Sigmoid colon (tissue), 7 donors: ENCODE measurements around the gene UBE2E2. TPM values are rescaled to one million over a fixed set of nuclear protein-coding genes. Genes with fewer than 3 reads are reported as not detected.

Source experiments
- DNase-seq: peaks from one replicate; pipeline ENCODE4 v3.0.0-alpha.2; 2019
- H3K27ac ChIP-seq, 4 donors: fragments of 200-600 bp; sonication (generic); one replicate each; pipeline ENCODE4 v1.5.1; 2016 to 2019; ENCODE audit warnings: mild to moderate bottlenecking in 1 of 4
- H3K27me3 ChIP-seq, 3 donors: fragments of 200-600 bp; sonication (generic); one replicate each; pipeline ENCODE4 v1.5.1; 2019; ENCODE audit warnings: mild to moderate bottlenecking in 1 of 3
- H3K36me3 ChIP-seq, 4 donors: fragments of 200-600 bp; sonication (generic); one replicate each; pipeline ENCODE4 v1.5.1; 2016 to 2019
- H3K4me1 ChIP-seq, 4 donors: fragments of 200-600 bp; sonication (generic); one replicate each; pipeline ENCODE4 v1.5.1; 2017 to 2019
- H3K4me3 ChIP-seq, 4 donors: fragments of 200-600 bp; sonication (generic); one replicate each; pipeline ENCODE4 v1.5.1; 2017 to 2019; ENCODE audit warnings: mild to moderate bottlenecking in 2 of 4, moderate library complexity in 1 of 4
- H3K9me3 ChIP-seq, 4 donors: fragments of 200-600 bp in 3 of 4; sonication (generic) in 3 of 4; one replicate each; pipeline versions ENCODE4 v1.5.1 to v1.6.1; 2013 to 2019
- EP300 ChIP-seq, 4 donors: sonication (generic); formaldehyde crosslinking; IDR thresholded peaks; one replicate each; pipeline ENCODE4 v1.6.1; 2017; ENCODE audit warnings: antibody characterized with exemption in 4 of 4
- POLR2A ChIP-seq, 2 donors: fragments of 450-650 bp; IDR thresholded peaks; one replicate each; pipeline ENCODE4 v1.6.1; 2016; ENCODE audit warnings: antibody characterized with exemption in 2 of 2, mild to moderate bottlenecking in 2 of 2, moderate library complexity in 2 of 2
- POLR2AphosphoS5 ChIP-seq, 4 donors: sonication (generic); formaldehyde crosslinking; IDR thresholded peaks; one replicate each; pipeline ENCODE4 v1.6.1; 2017; ENCODE audit warnings: antibody characterized with exemption in 4 of 4
- WGBS, 2 donors: extraction: QIAGEN DNeasy Blood & Tissue Kit; methylation state at CpG; one replicate each; pipeline ENCODE4 v1.1.7; 2013; 5-methylcytosine and 5-hydroxymethylcytosine counted together
- intact Hi-C: fragments of 100-400 bp; cut with DNase I; formaldehyde crosslinking; loops from one replicate; pipeline ENCODE4 v1.15.1; 2023
- polyA plus RNA-seq, 3 donors: library from polyadenylated mRNA; stranded (reverse); fragments of 200-250 nt; gene quantifications; one replicate each; pipeline ENCODE4 v1.2.3, GENCODE V29; 2013
- total RNA-seq, 4 donors: library from RNA; depleted of rRNA; stranded (reverse); fragments of >200 nt; gene quantifications; one replicate each; pipeline ENCODE4 v1.1.0, GENCODE V29; 2016
- TF ChIP-seq, protein P1 (sequence below), 4 experiments: fragments of 450-650 bp in 3 of 4; fragments of 200-600 bp in 1 of 4; IDR thresholded peaks; one replicate each; pipeline ENCODE4 v1.5.1; 2016 to 2019; ENCODE audit warnings: antibody characterized with exemption in 4 of 4, mild to moderate bottlenecking in 3 of 4, moderate library complexity in 2 of 4
- donor health status: healthy with polysubstance abuse.
- donor health status: Bipolar disorder and iron deficiency.
- donor health status: healthy.

UBE2E2 gene
- total and polyA plus RNA-seq, 7 donors, result 3.7 to 135 (median 34.6) TPM

DNA sequence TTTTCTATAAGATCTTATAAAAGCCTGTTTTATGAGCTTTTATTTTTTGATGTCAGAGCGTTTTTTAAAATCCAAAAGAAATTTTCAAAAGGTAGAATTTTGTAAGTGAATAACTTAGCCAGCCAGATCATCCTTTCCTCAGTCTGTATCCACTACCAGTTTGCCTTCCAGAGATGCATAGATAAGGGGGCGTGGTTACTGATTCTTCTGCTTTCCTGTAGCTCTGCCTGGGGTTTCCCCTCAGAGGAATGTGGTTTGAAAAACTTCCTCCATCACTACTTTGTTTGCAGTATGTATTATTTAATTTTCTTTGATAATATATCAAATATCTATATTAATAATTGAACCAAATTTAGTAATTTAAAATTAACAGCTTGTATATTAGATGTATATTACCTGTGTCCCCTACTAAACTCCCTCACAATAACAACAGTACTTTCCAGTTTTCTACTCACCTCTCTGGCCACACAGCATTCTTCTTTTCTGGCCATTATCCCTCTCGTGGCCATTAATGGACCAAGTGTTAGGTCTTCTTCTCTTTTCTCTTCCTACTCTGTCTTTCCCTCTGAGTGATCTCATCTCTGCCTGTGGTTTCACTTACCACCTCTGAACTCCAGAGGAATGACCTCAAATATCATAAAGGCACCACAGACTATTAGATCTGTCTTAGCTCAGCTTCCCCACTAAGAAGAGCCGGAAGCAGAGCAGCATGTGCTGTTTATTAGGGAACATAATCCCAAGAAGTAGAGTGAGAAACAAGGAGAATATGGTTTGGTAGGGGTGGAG, 239.7 kb downstream of the UBE2E2 start:
- Histone ChIP-seq H3K27ac (no peak overlapping the region), H3K27me3 (no peaks in the 10 kb centered on the region), H3K4me1 (peaks cover 0 to 5% (median 0%) of the 10 kb centered on the region in 4 donors), H3K4me3 (no peak overlapping the region), H3K9me3 (no peaks in the 10 kb centered on the region), H3K36me3 (no peaks in the 10 kb centered on the region)
- no peak for DNase-seq
- TF ChIP-seq POLR2AphosphoS5 (IDR thresholded peaks at IDR 0.05) (no peak), EP300 (IDR thresholded peaks at IDR 0.05) (no peak), POLR2A (IDR thresholded peaks at IDR 0.05) (no peak)
- TF ChIP-seq, protein P1, sequence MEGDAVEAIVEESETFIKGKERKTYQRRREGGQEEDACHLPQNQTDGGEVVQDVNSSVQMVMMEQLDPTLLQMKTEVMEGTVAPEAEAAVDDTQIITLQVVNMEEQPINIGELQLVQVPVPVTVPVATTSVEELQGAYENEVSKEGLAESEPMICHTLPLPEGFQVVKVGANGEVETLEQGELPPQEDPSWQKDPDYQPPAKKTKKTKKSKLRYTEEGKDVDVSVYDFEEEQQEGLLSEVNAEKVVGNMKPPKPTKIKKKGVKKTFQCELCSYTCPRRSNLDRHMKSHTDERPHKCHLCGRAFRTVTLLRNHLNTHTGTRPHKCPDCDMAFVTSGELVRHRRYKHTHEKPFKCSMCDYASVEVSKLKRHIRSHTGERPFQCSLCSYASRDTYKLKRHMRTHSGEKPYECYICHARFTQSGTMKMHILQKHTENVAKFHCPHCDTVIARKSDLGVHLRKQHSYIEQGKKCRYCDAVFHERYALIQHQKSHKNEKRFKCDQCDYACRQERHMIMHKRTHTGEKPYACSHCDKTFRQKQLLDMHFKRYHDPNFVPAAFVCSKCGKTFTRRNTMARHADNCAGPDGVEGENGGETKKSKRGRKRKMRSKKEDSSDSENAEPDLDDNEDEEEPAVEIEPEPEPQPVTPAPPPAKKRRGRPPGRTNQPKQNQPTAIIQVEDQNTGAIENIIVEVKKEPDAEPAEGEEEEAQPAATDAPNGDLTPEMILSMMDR (IDR thresholded peaks at IDR 0.05), result no peak
- 50 to 60% methylated on average over 4 of the region's 4 CpGs for WGBS, 2 donors
- intact Hi-C loops, result no loop called here

DNA sequence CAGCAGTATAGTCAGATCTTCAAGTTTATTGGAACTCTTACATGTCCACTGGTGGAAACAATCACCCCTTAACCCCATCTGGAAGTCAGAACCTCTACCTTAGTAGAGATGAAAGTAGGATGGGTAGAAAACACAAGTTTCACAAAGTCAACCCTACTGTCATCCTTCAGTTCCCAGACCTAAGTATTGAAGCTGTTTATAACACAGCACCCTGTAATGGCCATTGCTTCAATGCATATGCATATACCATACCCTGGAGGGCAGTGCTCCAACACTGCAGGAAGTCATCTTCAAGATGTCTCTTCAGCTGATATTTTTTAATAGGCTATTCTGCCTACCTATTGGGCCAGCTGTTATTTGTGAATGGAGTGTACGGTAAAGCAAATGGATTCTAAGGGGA, 241.3 kb downstream of the UBE2E2 start:
- WGBS, 2 donors, result 95 to 96% methylated on average over 1 of the region's 1 CpG
- DNase-seq, result no peak
- Histone ChIP-seq H3K27me3 (no peaks in the 10 kb centered on the region), H3K9me3 (no peaks in the 10 kb centered on the region), H3K4me1 (peaks cover 0 to 5% (median 0%) of the 10 kb centered on the region in 4 donors), H3K36me3 (no peaks in the 10 kb centered on the region), H3K27ac (no peak overlapping the region), H3K4me3 (no peak overlapping the region)
- intact Hi-C loops, result no loop called here
- TF ChIP-seq, protein P1 (IDR thresholded peaks at IDR 0.05), result no peak
- no peak for TF ChIP-seq POLR2AphosphoS5 (IDR thresholded peaks at IDR 0.05)
- no peak for TF ChIP-seq POLR2A (IDR thresholded peaks at IDR 0.05)
- TF ChIP-seq EP300 (IDR thresholded peaks at IDR 0.05), result no peak

DNA sequence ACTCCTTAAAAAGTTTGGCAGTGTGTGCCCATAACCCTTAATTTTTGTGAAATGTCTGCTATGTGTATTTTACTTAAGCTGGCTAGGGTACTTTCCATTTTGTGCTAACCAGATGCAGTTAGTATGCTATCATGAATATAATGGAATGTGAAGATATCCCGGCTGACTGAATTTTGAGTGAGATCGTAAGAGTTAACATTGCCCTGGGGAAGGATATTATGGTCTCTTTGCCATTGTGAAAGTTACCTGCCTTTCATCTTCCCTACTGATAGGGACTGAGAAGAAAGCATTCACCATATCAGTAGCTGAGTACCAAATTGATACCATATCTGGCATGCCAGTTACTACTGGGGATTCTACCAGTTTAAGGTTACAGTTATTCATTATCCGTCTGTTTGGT, 243.2 kb downstream of the UBE2E2 start:
- no peak for DNase-seq
- no peak for TF ChIP-seq EP300 (IDR thresholded peaks at IDR 0.05)
- no peak for TF ChIP-seq POLR2A (IDR thresholded peaks at IDR 0.05)
- no peak for TF ChIP-seq POLR2AphosphoS5 (IDR thresholded peaks at IDR 0.05)
- TF ChIP-seq, protein P1 (IDR thresholded peaks at IDR 0.05), result no peak
- Histone ChIP-seq H3K27ac (no peak overlapping the region), H3K4me1 (peaks cover 0 to 5% (median 0%) of the 10 kb centered on the region in 4 donors), H3K9me3 (no peaks in the 10 kb centered on the region), H3K27me3 (no peaks in the 10 kb centered on the region), H3K36me3 (no peaks in the 10 kb centered on the region), H3K4me3 (no peak overlapping the region)
- 95 to 96% methylated on average over 3 of the region's 3 CpGs for WGBS, 2 donors
- intact Hi-C loops, result no loop called here

DNA sequence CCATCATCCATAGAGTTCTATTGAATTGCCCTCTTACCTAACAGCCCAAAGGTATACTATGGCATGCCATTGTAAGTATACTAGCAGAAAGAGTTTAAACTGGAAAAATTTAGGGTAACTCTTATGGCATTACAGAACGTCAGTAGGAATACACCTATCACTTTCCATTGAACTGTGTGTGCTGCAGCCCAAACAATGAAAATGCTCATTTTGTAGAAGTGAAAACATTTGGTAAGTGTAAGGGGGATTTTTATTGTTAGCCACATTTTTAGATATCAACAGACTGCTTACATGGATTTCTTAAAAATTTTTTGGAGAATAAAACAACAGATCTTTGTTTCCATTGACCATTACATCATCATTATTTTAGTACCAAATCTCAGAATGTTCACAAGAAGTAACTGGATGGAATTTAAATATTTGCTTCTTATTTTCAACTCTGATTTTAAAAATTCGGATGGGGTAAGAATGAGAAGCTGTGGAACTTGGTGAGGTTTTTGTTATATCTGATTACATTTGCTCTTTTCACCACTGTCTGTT, 245.9 kb downstream of the UBE2E2 start:
- DNase-seq, result no peak
- Histone ChIP-seq H3K36me3 (no peaks in the 10 kb centered on the region), H3K27me3 (no peaks in the 10 kb centered on the region), H3K4me3 (no peak overlapping the region), H3K9me3 (no peaks in the 10 kb centered on the region), H3K4me1 (peaks cover 0 to 9% (median 3%) of the 10 kb centered on the region in 4 donors), H3K27ac (no peak overlapping the region)
- TF ChIP-seq, protein P1 (IDR thresholded peaks at IDR 0.05), result no peak
- TF ChIP-seq POLR2AphosphoS5 (IDR thresholded peaks at IDR 0.05), result no peak
- no peak for TF ChIP-seq EP300 (IDR thresholded peaks at IDR 0.05)
- TF ChIP-seq POLR2A (IDR thresholded peaks at IDR 0.05), result no peak
- intact Hi-C loops, result no loop called here
- 84% methylated on average over 2 of the region's 2 CpGs for WGBS, 2 donors
